Muscle of leg (tissue), 11 donors: ENCODE results near the gene HSPG2. TPM values are rescaled to one million over a fixed set of nuclear protein-coding genes. Genes with fewer than 3 reads are reported as not detected.
A peak's percentile ranks its signal among the peaks of the same experiment; 100 is the strongest.

Source experiments
- DNase-seq: peaks from one replicate; pipeline ENCODE4 v3.0.0; 2013
- H3K27ac ChIP-seq: one replicate; pipeline ENCODE4 v1.5.1; 2013; ENCODE audit warnings: mild to moderate bottlenecking, low read length, control low read depth
- H3K27me3 ChIP-seq: one replicate; pipeline ENCODE4 v1.6.1; 2013; ENCODE audit warnings: low read length; ENCODE audit not compliant: control insufficient read depth, insufficient read depth
- H3K36me3 ChIP-seq: one replicate; pipeline ENCODE4 v1.6.1; 2013; ENCODE audit warnings: low read length; ENCODE audit not compliant: control insufficient read depth, insufficient read depth
- H3K4me1 ChIP-seq: one replicate; pipeline ENCODE4 v1.6.1; 2013; ENCODE audit warnings: low read length; ENCODE audit not compliant: control insufficient read depth, insufficient read depth
- H3K4me3 ChIP-seq: one replicate; pipeline ENCODE4 v1.5.1; 2013; ENCODE audit warnings: low read length, control low read depth
- H3K9me3 ChIP-seq: replicated peaks from 2 replicates; pipeline ENCODE4 v1.6.1; 2013; ENCODE audit warnings: low read depth, low read length; ENCODE audit not compliant: control insufficient read depth
- WGBS: methylation state at CpG from one replicate; pipeline ENCODE4 v1.1.5; 2013; ENCODE audit warnings: missing lambda C conversion rate; ENCODE audit not compliant: insufficient coverage; 5-methylcytosine and 5-hydroxymethylcytosine counted together
- polyA plus RNA-seq, 8 donors: library from polyadenylated mRNA; unstranded; fragments of 120-200 nt; gene quantifications; one replicate each; pipeline versions ENCODE4 v1.2.1 to v1.2.3, GENCODE V29; 2013; ENCODE audit warnings: inconsistent platforms in 1 of 8, low replicate concordance in 1 of 8; ENCODE audit not compliant: insufficient read length in 8 of 8, insufficient read depth in 1 of 8
- total RNA-seq: library from RNA; stranded (reverse); fragments of 120-200 nt; gene quantifications from one replicate; pipeline ENCODE4 v1.2.4, GENCODE V29; 2013

Gene HSPG2
- total and polyA plus RNA-seq, 9 donors: 149 to 460 (median 339) TPM

DNA sequence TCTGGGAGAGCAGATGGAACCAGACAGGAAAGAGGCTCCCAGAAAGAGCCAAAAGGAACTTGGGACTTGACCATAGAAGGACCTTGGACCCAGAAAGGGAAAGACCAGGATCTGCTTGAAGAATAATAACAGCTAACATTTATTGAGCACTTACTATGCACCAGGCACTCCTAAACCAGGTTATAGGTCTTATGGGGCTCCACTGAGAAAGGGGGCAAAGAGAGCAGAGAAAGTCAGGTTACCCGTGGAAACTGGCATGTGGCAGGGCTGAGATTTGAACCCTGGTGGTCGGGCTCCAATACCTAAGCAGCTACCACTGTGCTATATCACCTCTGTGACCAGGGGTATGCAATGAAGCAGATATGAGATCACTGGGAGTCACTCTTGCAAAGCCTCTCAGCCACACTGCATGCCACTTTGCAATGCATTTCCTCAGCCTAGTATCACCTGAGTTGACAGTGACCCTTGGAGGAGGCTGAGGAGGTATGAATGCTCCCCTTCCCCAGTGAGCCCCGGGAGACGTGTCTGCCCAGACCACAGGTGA lies 37.8 kb downstream of the HSPG2 start:
- Histone ChIP-seq H3K27me3 (no peaks in the 10 kb centered on the region), H3K9me3 (no peaks in the 10 kb centered on the region), H3K36me3 (peaks cover 35% of the 10 kb centered on the region), H3K27ac (peak overlapping the region; percentile 80), H3K4me1 (peaks cover 99% of the 10 kb centered on the region), H3K4me3 (no peak overlapping the region)
- peak; percentile 77 for DNase-seq
- 61% methylated on average over 2 of the region's 4 CpGs for WGBS

DNA sequence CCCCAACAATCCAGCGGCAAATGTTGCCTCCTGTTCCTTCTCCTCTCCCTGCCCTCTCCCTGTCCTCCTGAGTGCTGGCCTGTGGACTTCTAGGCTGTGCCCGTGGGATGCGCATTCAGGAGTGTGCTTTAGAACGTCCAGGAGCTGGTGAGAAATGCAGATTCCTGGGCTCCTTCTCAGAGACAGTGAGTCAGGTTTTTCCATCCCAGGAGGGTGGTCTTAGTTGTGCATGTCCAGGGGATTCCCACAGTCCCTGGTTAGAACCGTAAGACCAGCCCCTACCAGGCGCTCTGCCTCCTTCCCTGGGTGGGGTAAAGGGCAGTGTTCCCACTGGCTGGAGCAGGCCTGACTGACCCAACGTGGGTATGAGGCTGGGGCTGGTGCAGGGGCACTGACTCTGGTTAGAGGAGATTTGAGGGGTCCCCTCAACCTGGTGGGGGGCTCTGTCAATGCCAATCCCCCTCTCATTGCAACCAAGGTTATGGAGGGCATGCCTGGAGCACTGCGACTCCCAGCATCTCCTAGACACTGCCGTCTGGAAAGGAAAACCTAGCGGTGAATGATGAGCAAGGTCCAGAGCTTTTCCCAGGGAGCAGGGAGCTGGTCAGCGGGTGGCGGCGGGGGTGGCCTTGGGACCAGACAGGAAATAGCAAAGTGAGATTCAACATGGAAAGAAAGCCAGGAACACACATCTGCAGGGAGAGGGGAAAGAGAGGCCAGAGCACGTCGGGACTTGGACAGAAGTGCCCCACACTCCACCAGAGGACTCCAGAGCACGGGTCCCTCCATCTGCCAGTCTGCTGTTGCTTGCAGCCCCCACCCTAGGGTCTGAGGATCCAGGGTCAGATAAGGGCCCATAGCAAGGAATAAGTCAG lies 38.5 kb downstream of the HSPG2 start:
- Histone ChIP-seq H3K36me3 (peaks cover 36% of the 10 kb centered on the region), H3K9me3 (no peaks in the 10 kb centered on the region), H3K27me3 (no peaks in the 10 kb centered on the region), H3K27ac (peak overlapping the region; percentile 80), H3K4me3 (no peak overlapping the region), H3K4me1 (peaks cover 98% of the 10 kb centered on the region)
- 39% methylated on average over 10 of the region's 16 CpGs for WGBS
- DNase-seq: peak; percentile 87

DNA sequence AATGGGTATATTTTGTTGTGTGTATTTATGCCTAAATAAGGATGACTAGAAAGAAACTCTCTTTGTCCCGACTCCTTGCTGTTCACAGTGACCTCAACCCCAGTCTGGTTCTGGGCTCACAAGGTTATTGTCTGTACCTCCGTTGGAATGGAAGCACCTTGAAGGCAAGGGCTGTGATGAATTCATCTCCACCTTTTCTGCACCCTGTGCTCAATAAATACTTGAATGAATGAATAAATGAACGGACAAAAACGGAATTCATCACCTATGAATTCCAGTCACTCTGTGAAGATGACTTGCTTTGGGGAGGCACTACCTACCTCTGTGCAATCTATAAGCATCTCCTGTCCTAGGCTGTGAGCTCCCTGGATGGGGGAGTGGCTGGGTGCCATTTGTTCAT lies 39.3 kb downstream of the HSPG2 start:
- Histone ChIP-seq H3K36me3 (peaks cover 41% of the 10 kb centered on the region), H3K27ac (peak overlapping the region; percentile 23), H3K27me3 (no peaks in the 10 kb centered on the region), H3K9me3 (no peaks in the 10 kb centered on the region), H3K4me1 (peaks cover 90% of the 10 kb centered on the region), H3K4me3 (no peak overlapping the region)
- WGBS: no CpG with 5 or more reads among the region's 4 CpGs
- no peak for DNase-seq

DNA sequence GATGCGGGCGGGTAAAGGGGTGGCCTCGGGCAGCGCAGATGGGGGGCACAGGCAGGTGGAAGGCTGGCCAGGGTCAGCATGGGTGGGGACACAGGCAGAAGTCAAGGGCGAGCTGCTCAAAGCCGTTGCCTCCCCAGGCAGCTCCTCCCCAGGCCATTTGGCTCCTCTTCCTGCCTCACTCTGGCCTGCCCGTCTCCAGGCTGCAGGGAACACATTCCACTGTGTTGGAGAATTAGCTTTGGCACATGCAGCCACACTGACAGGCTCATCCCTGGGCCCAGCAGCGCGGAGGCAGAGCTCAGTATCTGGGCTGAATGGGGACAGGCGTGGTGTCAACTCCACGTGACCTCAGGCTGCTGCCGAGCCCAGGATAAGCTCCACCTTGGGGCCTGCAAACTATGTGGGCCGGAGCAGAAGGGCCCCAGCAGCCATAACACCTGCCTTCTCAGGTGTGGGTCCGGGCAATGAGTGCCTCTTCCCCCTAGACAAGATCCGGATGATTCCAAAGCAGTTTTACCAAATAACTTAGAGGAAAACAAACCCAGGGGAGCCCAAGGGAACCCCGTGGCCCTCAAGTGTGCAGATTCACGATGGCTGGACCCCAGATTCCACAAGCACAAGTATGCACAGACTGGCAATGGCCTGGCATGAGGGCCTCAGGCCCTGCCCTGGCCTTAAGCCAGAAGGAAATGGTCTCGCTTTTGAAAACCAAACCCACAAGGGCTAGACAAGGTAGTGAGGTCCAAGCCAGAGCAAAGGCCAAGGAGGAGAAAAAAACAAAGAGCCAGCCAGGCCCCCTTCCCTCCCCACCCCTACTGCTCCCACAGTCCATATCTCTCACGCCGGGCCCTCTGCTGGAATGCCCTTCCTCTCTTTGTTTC lies 40.2 kb downstream of the HSPG2 start:
- H3K4me1 ChIP-seq: peaks cover 81% of the 10 kb centered on the region
- peak overlapping the region; percentile 62 for H3K27ac ChIP-seq
- 17% methylated on average over 9 of the region's 20 CpGs for WGBS
- H3K9me3 ChIP-seq: no peaks in the 10 kb centered on the region
- peaks cover 40% of the 10 kb centered on the region for H3K36me3 ChIP-seq
- H3K27me3 ChIP-seq: no peaks in the 10 kb centered on the region
- H3K4me3 ChIP-seq: no peak overlapping the region
- DNase-seq: peak; percentile 95

DNA sequence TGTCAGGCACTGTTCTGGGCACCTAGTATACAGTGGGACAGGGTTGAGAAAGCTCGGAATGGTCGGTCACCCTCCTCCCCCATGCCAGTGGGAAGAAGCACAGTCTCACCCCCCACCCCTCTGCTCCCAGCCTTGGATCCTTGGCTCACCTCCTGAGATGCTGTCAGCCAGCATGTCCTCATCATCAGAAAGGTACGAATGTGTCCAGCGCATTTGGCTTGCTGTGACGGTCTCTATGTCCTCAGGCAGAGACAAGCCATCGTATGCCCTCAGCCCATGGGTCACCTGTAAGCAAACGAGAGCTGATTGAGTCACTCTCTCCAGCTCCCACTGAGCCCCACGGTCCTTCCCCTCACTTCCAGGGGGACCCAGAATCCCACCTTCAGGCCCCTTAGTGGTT lies 41.1 kb downstream of the HSPG2 start:
- WGBS: 69% methylated on average over 5 of the region's 8 CpGs

DNA sequence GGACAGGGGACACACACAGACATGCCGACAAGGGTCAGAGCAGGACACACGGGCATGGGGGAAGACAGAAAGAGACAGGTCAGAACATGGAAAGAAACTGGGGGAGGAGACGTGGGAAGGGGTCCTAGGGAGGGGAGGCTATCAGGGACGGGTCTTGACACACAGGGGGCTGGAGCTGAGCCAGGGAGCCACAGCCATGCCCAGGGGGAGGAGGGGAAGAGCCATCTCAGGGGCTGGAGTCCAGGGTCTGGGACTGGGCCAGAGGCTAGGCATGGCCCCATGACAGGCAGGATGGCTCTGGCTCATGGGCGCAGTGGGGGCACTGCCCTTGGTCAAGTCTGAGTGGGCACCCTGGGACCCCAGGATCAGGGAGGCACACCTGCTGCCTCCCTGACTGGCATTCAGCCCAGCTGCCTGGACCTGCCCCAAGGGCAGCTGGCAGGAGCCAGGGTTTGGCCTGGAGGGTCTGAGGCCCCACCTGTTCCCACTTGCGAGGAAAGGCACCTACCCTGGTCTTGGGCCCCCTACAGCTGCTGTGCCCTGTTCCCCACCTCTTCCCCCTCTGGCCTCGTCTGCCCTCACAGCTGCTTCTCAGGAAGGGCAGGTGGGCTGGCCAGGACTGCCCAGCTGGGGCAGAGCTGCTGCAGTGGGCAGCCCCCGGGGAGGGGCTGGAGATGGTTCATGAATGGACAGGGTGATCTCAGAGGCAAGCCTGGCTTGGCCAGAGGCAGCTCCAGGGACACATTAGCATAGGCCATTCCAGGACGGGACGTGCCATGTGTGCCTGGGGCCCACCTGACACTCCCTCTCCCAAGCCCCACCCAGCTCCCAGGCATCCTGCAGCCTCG lies 42.9 kb downstream of the HSPG2 start:
- WGBS: 56% methylated on average over 10 of the region's 11 CpGs
- H3K9me3 ChIP-seq: no peaks in the 10 kb centered on the region
- peak overlapping the region; percentile 71 for H3K27ac ChIP-seq
- H3K4me3 ChIP-seq: no peak overlapping the region
- peak; percentile 76 for DNase-seq
- no peaks in the 10 kb centered on the region for H3K27me3 ChIP-seq
- H3K36me3 ChIP-seq: peaks cover 62% of the 10 kb centered on the region
- H3K4me1 ChIP-seq: peaks cover 55% of the 10 kb centered on the region

More for the DNA sequence above, 41.1 kb downstream of the HSPG2 start:
- H3K36me3 ChIP-seq: peaks cover 46% of the 10 kb centered on the region
- no peaks in the 10 kb centered on the region for H3K27me3 ChIP-seq
- no peak overlapping the region for H3K4me3 ChIP-seq
- no peaks in the 10 kb centered on the region for H3K9me3 ChIP-seq
- DNase-seq: no peak
- H3K4me1 ChIP-seq: peaks cover 73% of the 10 kb centered on the region
- H3K27ac ChIP-seq: peak overlapping the region; percentile 62

DNA sequence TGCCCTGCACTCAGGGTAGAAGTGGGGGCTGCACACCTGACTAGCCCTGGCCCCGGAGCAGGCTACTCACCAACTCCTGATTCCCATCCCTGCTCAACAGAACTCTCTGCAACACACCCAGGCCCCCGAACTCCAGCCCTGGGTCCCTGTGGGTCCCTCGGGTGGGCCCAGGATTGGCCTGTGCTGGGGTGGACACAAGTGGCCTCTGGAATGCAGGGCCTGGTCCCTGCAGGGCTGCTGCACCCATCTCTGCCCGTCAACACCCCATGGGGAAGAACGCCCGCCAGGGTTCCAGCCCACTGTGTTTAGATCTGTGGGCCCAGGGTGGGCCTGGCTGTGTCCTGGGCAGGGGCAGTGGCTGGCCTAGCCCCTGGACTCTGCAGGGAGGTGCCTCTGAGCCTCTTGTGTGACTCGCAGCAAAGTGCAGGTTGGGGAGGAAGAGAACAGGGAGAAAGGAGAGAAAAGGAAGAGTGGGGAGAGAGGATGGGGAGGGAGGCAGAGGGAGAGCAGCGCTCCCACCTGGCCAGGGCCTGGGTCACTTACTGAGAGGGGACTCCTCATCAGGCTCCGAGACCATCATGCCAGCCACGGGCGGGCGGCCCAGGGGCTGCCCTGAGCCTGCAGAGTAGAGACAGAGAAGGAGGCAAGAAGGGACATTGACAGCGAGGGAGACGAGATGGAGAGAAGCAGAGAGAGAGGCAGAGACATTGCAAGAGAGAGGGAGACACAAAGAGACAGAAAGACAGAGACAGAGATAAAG lies 43.9 kb downstream of the HSPG2 start:
- H3K27ac ChIP-seq: no peak overlapping the region
- no peaks in the 10 kb centered on the region for H3K9me3 ChIP-seq
- H3K4me3 ChIP-seq: no peak overlapping the region
- DNase-seq: no peak
- WGBS: 85% methylated on average over 13 of the region's 14 CpGs
- H3K27me3 ChIP-seq: no peaks in the 10 kb centered on the region
- H3K4me1 ChIP-seq: peaks cover 45% of the 10 kb centered on the region
- H3K36me3 ChIP-seq: peaks cover 71% of the 10 kb centered on the region

DNA sequence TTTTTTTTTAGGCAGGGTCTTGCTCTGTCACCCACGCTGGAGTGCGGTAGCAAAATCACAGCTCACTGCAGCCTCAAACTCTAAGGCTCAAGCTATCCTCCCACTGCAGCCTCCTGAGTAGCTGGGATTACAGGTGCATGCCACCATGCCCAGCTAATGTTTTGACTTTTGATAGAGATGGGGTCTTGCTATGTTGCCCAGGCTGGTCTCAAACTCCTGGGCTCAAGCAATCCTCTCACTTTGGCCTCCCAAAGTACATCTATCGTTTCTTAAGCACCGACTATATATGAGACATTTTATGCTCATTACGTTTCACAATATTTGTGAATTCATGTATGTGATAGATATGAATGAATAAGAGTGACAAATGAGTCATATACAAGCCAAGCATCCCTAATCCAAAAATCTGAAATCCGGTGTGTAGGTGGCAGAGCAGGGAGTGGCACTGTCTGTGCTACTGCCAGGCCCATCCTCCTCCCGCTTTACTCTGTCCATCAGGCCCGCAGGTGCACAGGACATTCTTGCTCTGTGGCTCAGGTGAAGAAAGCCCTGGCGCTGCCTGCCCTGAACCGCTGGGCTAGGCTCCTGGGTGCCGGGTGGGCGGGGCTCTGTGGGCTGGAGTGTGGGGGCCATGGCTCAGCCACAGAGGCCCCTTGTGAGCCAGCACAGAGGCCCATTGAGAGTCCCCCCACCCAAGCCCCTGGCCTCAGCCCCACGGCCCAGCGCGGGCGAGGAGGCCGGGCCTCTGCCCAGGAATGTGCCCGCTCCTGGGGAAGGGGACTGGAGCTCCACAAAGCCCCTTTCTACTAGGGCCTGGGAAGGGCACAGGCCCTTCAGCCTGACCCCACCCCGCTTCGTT lies 45.3 kb downstream of the HSPG2 start:
- Histone ChIP-seq H3K36me3 (peaks cover 77% of the 10 kb centered on the region), H3K27me3 (no peaks in the 10 kb centered on the region), H3K4me3 (no peak overlapping the region), H3K4me1 (peaks cover 31% of the 10 kb centered on the region), H3K27ac (no peak overlapping the region), H3K9me3 (no peaks in the 10 kb centered on the region)
- no peak for DNase-seq
- 93% methylated on average over 9 of the region's 20 CpGs for WGBS
